GM18907 (cell line): ENCODE measurements around the gene CDKN2B-AS1.
"Not testable (repeated sequence)": the region's sequence is repeated elsewhere in the genome, so short reads cannot be mapped to it uniquely, and the experiment has no call there.

ENCODE experiments used
- ATAC-seq: cut with Tn5 transposase; IDR thresholded peaks from one replicate; pipeline ENCODE4 v1.9.1; 2021; ENCODE audit warnings: mild to moderate bottlenecking, moderate library complexity; ENCODE audit not compliant: unreplicated experiment

Gene CDKN2B-AS1

GRCh38 chr9:21994556-21995005 is at the start of gene CDKN2B-AS1:
Gene CDKN2B-AS1, plus strand, starts transcription at chr9:21994791.
- peak; percentile 51 for ATAC-seq

GRCh38 chr9:21945606-21946005 is 49.0 kb upstream of the CDKN2B-AS1 start:
- ATAC-seq = no peak

GRCh38 chr9:21958833-21959232 is 35.8 kb upstream of the CDKN2B-AS1 start:
- ATAC-seq = no peak

GRCh38 chr9:21959268-21959667 is 35.3 kb upstream of the CDKN2B-AS1 start:
- ATAC-seq = not testable (repeated sequence)

- ATAC-seq = no peak
Observed at GRCh38 chr9:21961569-21961968, 33.0 kb upstream of the CDKN2B-AS1 start.

GRCh38 chr9:21964925-21965385 is 29.6 kb upstream of the CDKN2B-AS1 start:
- ATAC-seq = peak; percentile 63

- peak; percentile 94 for ATAC-seq
Observed at GRCh38 chr9:21965401-21965951, 29.1 kb upstream of the CDKN2B-AS1 start.

GRCh38 chr9:21966140-21966851 is 28.3 kb upstream of the CDKN2B-AS1 start:
- no peak for ATAC-seq

GRCh38 chr9:21967169-21967568 is 27.4 kb upstream of the CDKN2B-AS1 start:
- no peak for ATAC-seq

- no peak for ATAC-seq
Observed at GRCh38 chr9:21967702-21968101, 26.9 kb upstream of the CDKN2B-AS1 start.

- ATAC-seq = no peak
Observed at GRCh38 chr9:21968331-21969010, 26.1 kb upstream of the CDKN2B-AS1 start.

- no peak for ATAC-seq
Observed at GRCh38 chr9:21969011-21969940, 25.3 kb upstream of the CDKN2B-AS1 start.

GRCh38 chr9:21969951-21970799 is 24.4 kb upstream of the CDKN2B-AS1 start:
- ATAC-seq = no peak

GRCh38 chr9:21970800-21971640 is 23.6 kb upstream of the CDKN2B-AS1 start:
- ATAC-seq = no peak

GRCh38 chr9:21972361-21972760 is 22.2 kb upstream of the CDKN2B-AS1 start:
- ATAC-seq = no peak

GRCh38 chr9:21974343-21974721 is 20.3 kb upstream of the CDKN2B-AS1 start:
- no peak for ATAC-seq

- ATAC-seq = peak; percentile 76
Observed at GRCh38 chr9:21974722-21975409, 19.7 kb upstream of the CDKN2B-AS1 start.

- ATAC-seq = no peak
Observed at GRCh38 chr9:21976334-21976875, 18.2 kb upstream of the CDKN2B-AS1 start.
